Central memory CD4-positive, alpha-beta T cell (primary cell): ENCODE measurements around the gene BRIP1.
"Not testable (repeated sequence)": the region's sequence is repeated elsewhere in the genome, so short reads cannot be mapped to it uniquely, and the experiment has no call there.

ENCODE experiments used
- DNase-seq: peaks from one replicate; pipeline ENCODE4 v3.0.0; 2022

The BRIP1 gene

GRCh38 chr17:61687769-61688168 is 175.6 kb downstream of the BRIP1 start:
- DNase-seq, result no peak

GRCh38 chr17:61686113-61686512 is 177.2 kb downstream of the BRIP1 start:
- DNase-seq, result no peak

- DNase-seq, result no peak
Measured at GRCh38 chr17:61684818-61685217, 178.5 kb downstream of the BRIP1 start.

GRCh38 chr17:61684172-61684571 is 179.2 kb downstream of the BRIP1 start:
- DNase-seq, result no peak

GRCh38 chr17:61683466-61683865 is 179.9 kb downstream of the BRIP1 start:
- DNase-seq, result no peak

GRCh38 chr17:61680921-61681320 is 182.4 kb downstream of the BRIP1 start:
- DNase-seq, result no peak

- no peak for DNase-seq
Measured at GRCh38 chr17:61678339-61678738, 185.0 kb downstream of the BRIP1 start.

- not testable (repeated sequence) for DNase-seq
Measured at GRCh38 chr17:61677150-61677811, 186.0 kb downstream of the BRIP1 start.

- not testable (repeated sequence) for DNase-seq
Measured at GRCh38 chr17:61676522-61676921, 186.8 kb downstream of the BRIP1 start.

GRCh38 chr17:61674609-61675008 is 188.7 kb downstream of the BRIP1 start:
- DNase-seq, result not testable (repeated sequence)

- DNase-seq, result not testable (repeated sequence)
Measured at GRCh38 chr17:61673019-61673897, 190.1 kb downstream of the BRIP1 start.

GRCh38 chr17:61672140-61672539 is 191.2 kb downstream of the BRIP1 start:
- DNase-seq, result no peak

GRCh38 chr17:61670691-61671090 is 192.6 kb downstream of the BRIP1 start:
- no peak for DNase-seq

- no peak for DNase-seq
Measured at GRCh38 chr17:61669522-61669921, 193.8 kb downstream of the BRIP1 start.

- no peak for DNase-seq
Measured at GRCh38 chr17:61668486-61668885, 194.8 kb downstream of the BRIP1 start.

GRCh38 chr17:61666406-61667088 is 196.8 kb downstream of the BRIP1 start:
- DNase-seq, result not testable (repeated sequence)

- no peak for DNase-seq
Measured at GRCh38 chr17:61663310-61663709, 200.0 kb downstream of the BRIP1 start.

GRCh38 chr17:61662741-61663140 is 200.6 kb downstream of the BRIP1 start:
- no peak for DNase-seq

- no peak for DNase-seq
Measured at GRCh38 chr17:61662186-61662585, 201.1 kb downstream of the BRIP1 start.

GRCh38 chr17:61660746-61661485 is 202.4 kb downstream of the BRIP1 start:
- DNase-seq, result no peak

- no peak for DNase-seq
Measured at GRCh38 chr17:61659437-61659836, 203.9 kb downstream of the BRIP1 start.

GRCh38 chr17:61658183-61658582 is 205.1 kb downstream of the BRIP1 start:
- no peak for DNase-seq

GRCh38 chr17:61657338-61657737 is 206.0 kb downstream of the BRIP1 start:
- DNase-seq, result no peak
